ENCODE data around the gene PGAM4. TPM values are rescaled to one million over a fixed set of nuclear protein-coding genes. Genes with fewer than 3 reads are reported as not detected.

Gene PGAM4
- polyA plus RNA-seq, 1 of the 3 experiments (the other 2 are of a cell fraction): not detected

- no peaks in the 10 kb centered on the region for H3K27me3 ChIP-seq (ENCODE audit: insufficient read depth)
- no peak for TF ChIP-seq RAD21 (IDR thresholded peaks at IDR 0.05; ENCODE audit: low read length)
- TF ChIP-seq RCOR1 (IDR thresholded peaks at IDR 0.05; ENCODE audit: low read length): peak; percentile 13; the same call in 1 of the 2 replicates
- peak in 1 of 2 experiments; percentile 86; a peak in 2 of 4 replicates for TF ChIP-seq EP300 (IDR thresholded peaks at IDR 0.05; ENCODE audit: borderline replicate concordance in 1 of 2, low read depth in 1 of 2, low read length in 1 of 2)
- 59% methylated on average over 1 of the region's 1 CpG for WGBS (ENCODE audit: low lambda C conversion rate)
- peaks cover 0 to 2% of the 10 kb centered on the region in 2 experiments; a peak in 2 of 4 replicates for H3K4me1 ChIP-seq (ENCODE audit: control insufficient read depth in 1 of 2, insufficient read depth in 2 of 2, low read depth in 1 of 2, low read length in 1 of 2)
- H3K79me2 ChIP-seq (ENCODE audit: insufficient read depth): no peaks in the 10 kb centered on the region
- DNase-seq: no peak
- H3K9me3 ChIP-seq: no peaks in the 10 kb centered on the region
- no peaks in the 10 kb centered on the region for H4K20me1 ChIP-seq (ENCODE audit: insufficient read depth)
- ChIA-PET POLR2A (no interaction called here), CTCF (interaction anchor here (0.5 to 2.4 kb wide), 6 partner anchors 15 to 440 kb away, joined by 3 to 6 read pairs (median 4); no protein-coding TSS in a partner anchor)
- no peak overlapping the region for H3K4me2 ChIP-seq
- H3K27ac ChIP-seq (ENCODE audit: low read depth in 2 of 2, low read length in 1 of 2): peak overlapping the region in 1 of 2 experiments; percentile 76; a peak in 2 of 4 replicates
- H2AFZ ChIP-seq (ENCODE audit: low read depth): no peak overlapping the region
- H3K36me3 ChIP-seq (replicated peaks in 1 of 2; ENCODE audit: control insufficient read depth in 1 of 2, insufficient read depth in 2 of 2, low read length in 1 of 2): no peaks in the 10 kb centered on the region
- no peaks in the 10 kb centered on the region for H3F3A ChIP-seq (replicated peaks; ENCODE audit: insufficient read depth)
- H3K4me3 ChIP-seq (ENCODE audit: low read depth in 2 of 2, low read length in 1 of 2): no peak overlapping the region
- no peaks in the 10 kb centered on the region for H3K9me2 ChIP-seq
- no peak overlapping the region for H3K9ac ChIP-seq
Observed at GRCh38 chrX:77977518-77977917, 8.1 kb upstream of the PGAM4 start.

- peak overlapping the region in 1 of 2 experiments; percentile 67; a peak in 2 of 4 replicates for H3K27ac ChIP-seq (ENCODE audit: low read depth in 2 of 2, low read length in 1 of 2)
- no peaks in the 10 kb centered on the region for H4K20me1 ChIP-seq (ENCODE audit: insufficient read depth)
- H3K27me3 ChIP-seq (ENCODE audit: insufficient read depth): no peaks in the 10 kb centered on the region
- POLR2A ChIA-PET: no interaction called here
- H3K4me3 ChIP-seq (ENCODE audit: low read depth in 2 of 2, low read length in 1 of 2): no peak overlapping the region
- H3K9me2 ChIP-seq: no peaks in the 10 kb centered on the region
- no peak overlapping the region for H3K9ac ChIP-seq
- DNase-seq: no peak
- H3F3A ChIP-seq (replicated peaks; ENCODE audit: insufficient read depth): no peaks in the 10 kb centered on the region
- H3K4me1 ChIP-seq (ENCODE audit: control insufficient read depth in 1 of 2, insufficient read depth in 2 of 2, low read depth in 1 of 2, low read length in 1 of 2): peaks cover 0 to 2% of the 10 kb centered on the region in 2 experiments; a peak in 2 of 4 replicates
- no peak overlapping the region for H2AFZ ChIP-seq (ENCODE audit: low read depth)
- no peak overlapping the region for H3K4me2 ChIP-seq
- CTCF ChIA-PET: interaction anchor here (1.1 to 2.4 kb wide), 3 partner anchors 31 to 48 kb away, joined by 4 to 6 read pairs (median 4); no protein-coding TSS in a partner anchor
- no peaks in the 10 kb centered on the region for H3K9me3 ChIP-seq
- H3K79me2 ChIP-seq (ENCODE audit: insufficient read depth): no peaks in the 10 kb centered on the region
- H3K36me3 ChIP-seq (replicated peaks in 1 of 2; ENCODE audit: control insufficient read depth in 1 of 2, insufficient read depth in 2 of 2, low read length in 1 of 2): no peaks in the 10 kb centered on the region
- no peak for TF ChIP-seq GATA2 (CRISPR knock-in tag; IDR thresholded peaks at IDR 0.05)
- TF ChIP-seq MEF2A (IDR thresholded peaks at IDR 0.05; ENCODE audit: borderline replicate concordance, low read depth): no peak
- no peak for TF ChIP-seq RCOR1 (IDR thresholded peaks at IDR 0.05; ENCODE audit: low read length)
- TF ChIP-seq MXI1 (IDR thresholded peaks at IDR 0.05; ENCODE audit: low read depth, low read length): no peak
- no peak for TF ChIP-seq ELF1 (IDR thresholded peaks at IDR 0.05)
- TF ChIP-seq FOSL2 (IDR thresholded peaks at IDR 0.05; ENCODE audit: borderline replicate concordance, low read depth): no peak
- TF ChIP-seq FOXJ3 (CRISPR knock-in tag; IDR thresholded peaks at IDR 0.05): no peak
- TF ChIP-seq EZH2phosphoT487 (IDR thresholded peaks at IDR 0.05; ENCODE audit: borderline replicate concordance, low read depth): no peak
Observed at GRCh38 chrX:77977095-77977494, 7.7 kb upstream of the PGAM4 start.

- H2AFZ ChIP-seq (ENCODE audit: low read depth): no peak overlapping the region
- H3K27me3 ChIP-seq (ENCODE audit: insufficient read depth): no peaks in the 10 kb centered on the region
- no peaks in the 10 kb centered on the region for H3K36me3 ChIP-seq (replicated peaks in 1 of 2; ENCODE audit: control insufficient read depth in 1 of 2, insufficient read depth in 2 of 2, low read length in 1 of 2)
- H3K9me2 ChIP-seq: no peaks in the 10 kb centered on the region
- no peaks in the 10 kb centered on the region for H3F3A ChIP-seq (replicated peaks; ENCODE audit: insufficient read depth)
- ChIA-PET POLR2A (no interaction called here), CTCF (interaction anchor here (1.1 kb wide), 1 partner anchor 35 kb away, joined by 3 read pairs; no protein-coding TSS in a partner anchor)
- no peaks in the 10 kb centered on the region for H3K9me3 ChIP-seq
- 59% methylated on average over 2 of the region's 2 CpGs for WGBS (ENCODE audit: low lambda C conversion rate)
- H4K20me1 ChIP-seq (ENCODE audit: insufficient read depth): no peaks in the 10 kb centered on the region; the same call in 1 of the 2 replicates
- peak overlapping the region in 1 of 2 experiments; percentile 41; a peak in 2 of 4 replicates for H3K27ac ChIP-seq (ENCODE audit: low read depth in 2 of 2, low read length in 1 of 2)
- H3K4me1 ChIP-seq (ENCODE audit: control insufficient read depth in 1 of 2, insufficient read depth in 2 of 2, low read depth in 1 of 2, low read length in 1 of 2): peaks cover 0 to 2% of the 10 kb centered on the region in 2 experiments; a peak in 2 of 4 replicates
- DNase-seq: no peak
- H3K9ac ChIP-seq: no peak overlapping the region
- H3K4me3 ChIP-seq (ENCODE audit: low read depth in 2 of 2, low read length in 1 of 2): no peak overlapping the region
- H3K79me2 ChIP-seq (ENCODE audit: insufficient read depth): no peaks in the 10 kb centered on the region
- no peak overlapping the region for H3K4me2 ChIP-seq
- TF ChIP-seq REST (IDR thresholded peaks at IDR 0.05; ENCODE audit: low read depth, low read length): no peak
- no peak for TF ChIP-seq MXI1 (IDR thresholded peaks at IDR 0.05; ENCODE audit: low read depth, low read length)
- no peak for TF ChIP-seq RXRA (IDR thresholded peaks at IDR 0.05; ENCODE audit: borderline replicate concordance, low read depth)
- TF ChIP-seq GABPA (IDR thresholded peaks at IDR 0.05; ENCODE audit: low read depth): no peak
- TF ChIP-seq MEF2A (IDR thresholded peaks at IDR 0.05; ENCODE audit: borderline replicate concordance, low read depth): no peak
- no peak for TF ChIP-seq TEAD4 (IDR thresholded peaks at IDR 0.05; ENCODE audit: borderline replicate concordance, insufficient read depth)
- no peak for TF ChIP-seq SIN3A (IDR thresholded peaks at IDR 0.05; ENCODE audit: borderline replicate concordance, low read depth, low read length)
- no peak for TF ChIP-seq TCF12 (IDR thresholded peaks at IDR 0.05)
- TF ChIP-seq POLR2AphosphoS5 (IDR thresholded peaks at IDR 0.05; ENCODE audit: low read depth, low read length): no peak
- TF ChIP-seq RCOR1 (IDR thresholded peaks at IDR 0.05; ENCODE audit: low read length): no peak
- no peak for TF ChIP-seq ELF1 (IDR thresholded peaks at IDR 0.05)
- no peak for TF ChIP-seq EP300 (IDR thresholded peaks at IDR 0.05; ENCODE audit: borderline replicate concordance in 1 of 2, low read depth in 1 of 2, low read length in 1 of 2)
- no peak for TF ChIP-seq USF2 (IDR thresholded peaks at IDR 0.05; ENCODE audit: borderline replicate concordance, low read depth, low read length)
Observed at GRCh38 chrX:77975755-77976154, 6.3 kb upstream of the PGAM4 start.
